C4-2B (cell line): ENCODE measurements around the gene HSP90B1.

Experiments used
- H3K27ac ChIP-seq: fragments of 450-650 bp; 2 replicates; pipeline ENCODE4 v1.5.1; 2017
- ZFX ChIP-seq: fragments of 450-650 bp; IDR thresholded peaks from 2 replicates; pipeline ENCODE4 v1.6.1; 2017
- TF ChIP-seq, protein P1 (sequence below): fragments of 450-650 bp; conservative IDR thresholded peaks from 2 replicates; pipeline ENCODE4 v1.5.1; 2017; ENCODE audit warnings: mild to moderate bottlenecking

The HSP90B1 gene

DNA sequence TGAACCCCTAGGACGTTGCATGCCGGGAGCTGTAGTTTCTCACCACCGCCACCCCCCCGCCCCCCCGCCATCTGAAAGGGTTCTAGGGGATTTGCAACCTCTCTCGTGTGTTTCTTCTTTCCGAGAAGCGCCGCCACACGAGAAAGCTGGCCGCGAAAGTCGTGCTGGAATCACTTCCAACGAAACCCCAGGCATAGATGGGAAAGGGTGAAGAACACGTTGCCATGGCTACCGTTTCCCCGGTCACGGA is 501 bp upstream of the HSP90B1 start:
- TF ChIP-seq ZFX, result no peak
- TF ChIP-seq, protein P1, sequence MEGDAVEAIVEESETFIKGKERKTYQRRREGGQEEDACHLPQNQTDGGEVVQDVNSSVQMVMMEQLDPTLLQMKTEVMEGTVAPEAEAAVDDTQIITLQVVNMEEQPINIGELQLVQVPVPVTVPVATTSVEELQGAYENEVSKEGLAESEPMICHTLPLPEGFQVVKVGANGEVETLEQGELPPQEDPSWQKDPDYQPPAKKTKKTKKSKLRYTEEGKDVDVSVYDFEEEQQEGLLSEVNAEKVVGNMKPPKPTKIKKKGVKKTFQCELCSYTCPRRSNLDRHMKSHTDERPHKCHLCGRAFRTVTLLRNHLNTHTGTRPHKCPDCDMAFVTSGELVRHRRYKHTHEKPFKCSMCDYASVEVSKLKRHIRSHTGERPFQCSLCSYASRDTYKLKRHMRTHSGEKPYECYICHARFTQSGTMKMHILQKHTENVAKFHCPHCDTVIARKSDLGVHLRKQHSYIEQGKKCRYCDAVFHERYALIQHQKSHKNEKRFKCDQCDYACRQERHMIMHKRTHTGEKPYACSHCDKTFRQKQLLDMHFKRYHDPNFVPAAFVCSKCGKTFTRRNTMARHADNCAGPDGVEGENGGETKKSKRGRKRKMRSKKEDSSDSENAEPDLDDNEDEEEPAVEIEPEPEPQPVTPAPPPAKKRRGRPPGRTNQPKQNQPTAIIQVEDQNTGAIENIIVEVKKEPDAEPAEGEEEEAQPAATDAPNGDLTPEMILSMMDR, result no peak

DNA sequence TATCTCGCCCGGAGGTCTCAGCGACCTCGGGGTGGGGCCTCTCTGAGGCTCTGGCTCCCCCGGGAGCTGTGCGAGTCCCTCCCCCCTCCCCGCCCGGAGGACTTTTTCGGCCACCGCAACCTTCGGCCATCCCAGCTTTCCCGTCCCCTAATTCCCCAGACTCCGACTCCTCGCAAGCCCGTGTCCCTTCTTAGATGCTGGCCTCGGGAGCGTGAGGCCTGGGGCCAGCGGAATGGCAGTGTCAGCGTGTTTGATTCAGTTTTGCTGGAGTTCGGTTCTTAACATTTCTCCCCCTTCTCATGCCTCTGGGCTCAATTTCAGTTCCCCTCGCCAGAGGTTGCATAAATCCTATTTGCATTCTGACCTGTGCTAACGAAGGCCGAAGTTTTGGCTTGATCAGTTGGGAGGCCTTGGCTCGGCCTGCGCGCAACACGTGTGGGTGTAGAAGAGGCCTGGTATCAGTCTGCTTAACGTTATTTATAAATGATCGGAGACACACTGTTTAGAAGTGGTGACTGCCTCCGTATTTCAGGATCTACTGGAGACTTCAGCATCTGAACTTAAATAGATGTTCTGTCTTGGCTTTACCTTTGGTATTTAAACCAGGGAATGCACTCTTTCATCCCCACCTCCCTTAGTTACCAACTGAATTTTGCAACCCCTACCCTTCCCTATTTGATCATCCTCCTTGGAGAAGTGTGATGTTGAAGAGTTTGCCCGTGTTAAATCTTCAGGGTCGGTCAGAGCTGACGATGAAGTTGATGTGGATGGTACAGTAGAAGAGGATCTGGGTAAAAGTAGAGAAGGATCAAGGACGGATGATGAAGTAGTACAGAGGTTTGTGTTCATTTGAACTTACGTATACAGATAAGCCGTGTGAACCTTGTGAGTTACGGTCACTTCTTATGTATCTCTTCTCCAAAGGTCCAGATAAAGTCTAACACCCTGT is 851 bp downstream of the HSP90B1 start:
- peak; percentile 65 for TF ChIP-seq ZFX
- TF ChIP-seq, protein P1, result no peak
- peak overlapping the region; percentile 93 for H3K27ac ChIP-seq

More for the DNA sequence above, 501 bp upstream of the HSP90B1 start:
- peak overlapping the region; percentile 93 for H3K27ac ChIP-seq

DNA sequence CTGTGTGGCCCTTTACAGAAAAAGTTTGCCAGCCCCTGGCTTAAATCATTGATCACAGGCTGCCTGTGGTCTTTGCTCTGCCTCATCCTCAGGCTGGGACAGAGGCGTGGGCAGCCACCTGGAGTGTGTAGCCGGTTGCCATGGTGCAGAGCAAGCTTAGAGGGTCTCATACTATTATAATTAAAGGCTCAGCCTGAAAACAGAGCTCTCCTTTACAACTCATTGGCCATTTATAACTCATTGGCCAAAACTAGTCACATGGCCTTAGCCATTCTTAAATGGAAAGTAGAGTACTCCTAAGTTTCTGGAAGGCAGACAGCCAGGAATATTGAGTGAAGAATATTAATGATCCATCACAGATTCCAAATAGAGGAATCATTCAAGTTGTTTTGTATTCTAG is 3.0 kb downstream of the HSP90B1 start:
- TF ChIP-seq, protein P1, result no peak
- no peak overlapping the region for H3K27ac ChIP-seq

DNA sequence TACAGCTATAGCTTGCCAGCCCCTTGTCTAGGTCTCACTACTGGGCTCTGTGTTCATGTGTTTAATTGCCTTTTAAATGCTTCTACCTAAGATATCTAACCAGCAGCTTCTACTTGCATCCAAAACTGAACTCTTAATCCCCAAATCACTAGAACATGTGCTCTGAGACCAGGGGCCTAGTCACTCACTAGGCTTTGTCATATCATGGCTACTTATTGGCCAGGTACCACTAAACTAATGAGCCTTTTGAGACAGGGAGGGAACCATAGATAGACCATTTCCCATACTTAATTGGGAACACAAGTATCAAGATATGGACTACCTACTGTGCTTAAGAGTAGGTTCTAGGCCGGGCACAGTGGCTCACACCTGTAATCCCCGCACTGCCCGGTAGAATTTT is 6.5 kb downstream of the HSP90B1 start:
- no peak overlapping the region for H3K27ac ChIP-seq
- TF ChIP-seq, protein P1, result no peak
- no peak for TF ChIP-seq ZFX

DNA sequence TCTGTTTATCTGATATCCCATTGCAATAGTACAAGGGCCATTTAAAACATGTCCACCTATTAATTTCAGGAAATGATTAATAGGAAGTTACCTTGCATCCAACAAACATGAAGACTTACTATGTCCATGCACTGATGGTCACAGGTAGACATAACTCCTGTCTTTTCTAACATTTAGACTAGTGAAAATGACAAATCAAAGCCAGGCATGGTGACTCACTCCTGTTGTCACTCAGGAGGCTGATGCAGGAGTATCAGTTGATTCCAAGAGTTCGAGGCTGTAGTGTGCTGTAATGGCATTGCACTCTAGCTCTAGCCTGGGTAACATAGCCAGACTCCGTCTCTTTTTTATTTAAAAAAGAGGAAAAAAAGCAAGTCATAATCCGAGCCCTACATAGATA is 14.8 kb downstream of the HSP90B1 start:
- TF ChIP-seq, protein P1, result no peak
- no peak for TF ChIP-seq ZFX
- no peak overlapping the region for H3K27ac ChIP-seq

DNA sequence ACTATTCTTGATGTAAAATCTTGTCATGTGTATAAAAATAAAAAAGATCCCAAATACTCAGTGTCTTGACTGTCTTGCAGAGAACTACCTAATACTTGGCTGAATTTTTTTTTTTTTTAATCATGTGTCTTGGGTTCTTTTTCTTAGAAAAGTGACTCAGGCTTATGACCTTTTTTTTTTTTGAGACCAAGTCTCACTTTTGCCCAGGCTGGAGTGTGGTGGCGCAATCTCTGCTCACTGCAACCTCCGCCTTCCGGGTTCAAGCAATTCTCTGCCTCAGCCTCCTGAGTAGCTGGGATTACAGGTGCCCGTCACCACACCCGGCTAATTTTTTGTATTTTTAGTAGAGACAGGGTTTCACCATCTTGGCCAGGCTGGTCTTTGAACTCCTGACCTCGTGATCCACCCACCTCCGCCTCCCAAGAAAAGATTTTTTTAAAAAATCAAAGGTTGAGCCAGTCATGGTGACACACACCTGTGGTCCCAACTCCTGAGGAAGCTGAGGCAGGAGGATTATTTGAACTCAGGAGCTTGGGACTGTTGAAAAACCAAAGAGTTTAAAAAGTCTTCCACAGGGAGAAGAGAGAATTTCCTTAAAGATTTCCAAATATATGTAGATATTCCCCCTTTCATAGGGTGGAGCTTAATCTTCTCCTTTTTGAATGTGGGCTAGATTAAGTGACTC is 17.8 kb downstream of the HSP90B1 start:
- no peak overlapping the region for H3K27ac ChIP-seq
- TF ChIP-seq, protein P1, result no peak
- TF ChIP-seq ZFX, result no peak

DNA sequence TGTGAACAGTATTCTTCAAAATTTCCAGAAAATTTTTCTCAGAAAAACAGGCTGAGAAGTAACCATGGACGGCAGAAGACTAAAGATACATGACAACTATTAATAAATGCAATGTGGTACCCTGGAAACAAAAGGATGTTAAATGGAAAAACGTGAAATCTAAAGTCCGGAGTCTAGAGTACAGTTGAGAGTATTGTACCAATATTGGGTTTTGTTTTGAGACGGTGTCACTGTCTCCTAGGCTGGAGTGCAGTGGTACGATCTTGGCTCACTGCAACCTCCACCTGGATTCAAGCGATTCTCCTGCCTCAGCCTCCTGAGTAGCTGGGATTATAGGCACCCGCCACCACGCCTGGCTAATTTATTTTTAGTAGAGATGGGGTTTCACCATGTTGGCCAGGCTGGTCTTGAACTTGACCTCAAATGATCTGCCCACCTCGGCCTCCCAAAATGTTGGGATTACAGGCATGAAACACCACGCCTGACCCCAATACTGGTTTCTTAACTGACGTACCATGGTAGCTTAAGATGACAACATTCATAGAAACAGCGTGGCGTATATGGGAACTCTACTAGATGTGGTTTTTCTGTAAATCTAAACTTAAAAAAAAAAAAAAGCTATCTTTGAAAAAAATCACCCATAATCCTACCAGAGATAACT is 18.7 kb downstream of the HSP90B1 start:
- no peak overlapping the region for H3K27ac ChIP-seq
- TF ChIP-seq, protein P1, result no peak
- TF ChIP-seq ZFX, result no peak
